Anterior cingulate cortex (tissue), 58 donors: ENCODE data around the gene RIPOR2.
A peak's percentile ranks its signal among the peaks of the same experiment; 100 is the strongest.

Experiments
- DNase-seq, 58 donors: peaks; one replicate each; lab custom pipeline; 2025; lab: John Stamatoyannopoulos, UW

RIPOR2 gene

DNA sequence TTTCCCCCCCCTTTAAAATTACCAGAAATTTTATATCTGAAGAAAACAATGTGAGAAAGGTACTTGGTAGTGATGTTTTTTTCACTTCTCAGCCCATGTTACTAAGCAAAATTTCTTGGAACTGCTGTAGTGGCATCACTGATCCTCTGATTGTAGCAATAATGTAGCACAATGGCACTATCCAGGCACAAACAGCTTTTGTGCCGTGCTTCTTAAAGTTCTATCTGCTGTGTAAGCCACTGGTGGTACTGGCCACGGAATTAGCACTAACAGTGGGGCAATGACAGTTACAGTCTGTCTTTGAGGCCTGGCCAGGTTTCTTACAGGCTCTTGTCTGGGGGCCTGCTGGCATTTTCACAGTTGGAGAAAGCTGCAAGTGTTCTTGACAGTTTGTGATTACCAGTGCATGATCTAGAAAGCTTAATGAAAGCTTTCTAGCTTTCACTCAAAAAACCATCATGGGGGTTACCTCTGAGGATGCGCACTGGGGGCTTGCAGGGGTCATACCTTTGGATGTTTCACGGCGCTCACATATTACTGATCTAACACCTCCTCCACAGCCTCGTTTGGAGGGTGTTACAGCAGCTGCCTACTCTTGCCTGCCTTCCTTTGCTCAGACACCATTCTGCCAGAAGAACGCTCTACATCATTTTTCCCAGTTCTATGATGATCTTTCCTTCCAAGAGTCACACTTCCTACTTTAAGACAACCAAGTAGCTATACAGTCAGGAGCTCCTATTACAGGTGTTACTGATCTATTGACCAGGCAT lies 78.7 kb downstream of the RIPOR2 start:
- DNase-seq = peak in 18 of 58 donors; percentile 4 to 68 (median 32)

DNA sequence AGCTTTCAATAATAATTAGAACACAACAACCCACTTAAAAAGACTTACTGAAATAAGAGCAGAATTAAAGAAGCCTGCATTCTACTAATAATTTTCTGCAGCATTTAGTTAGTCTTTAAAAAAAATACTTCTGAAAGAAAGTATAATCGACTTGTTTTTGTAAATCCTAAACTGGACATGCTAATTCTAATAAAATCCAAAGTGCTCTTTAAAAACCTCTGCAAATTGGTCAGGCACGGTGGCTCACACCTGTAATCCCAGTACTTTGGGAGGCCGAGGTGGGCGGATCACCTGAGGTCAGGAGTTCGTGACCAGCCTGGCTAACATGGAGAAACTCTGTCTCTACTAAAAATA lies 79.5 kb downstream of the RIPOR2 start:
- DNase-seq = no peak

- DNase-seq = peak in 45 of 58 donors; percentile 4 to 72 (median 26)
Measured at GRCh38 chr6:24855395-24856245, 80.1 kb downstream of the RIPOR2 start.

DNA sequence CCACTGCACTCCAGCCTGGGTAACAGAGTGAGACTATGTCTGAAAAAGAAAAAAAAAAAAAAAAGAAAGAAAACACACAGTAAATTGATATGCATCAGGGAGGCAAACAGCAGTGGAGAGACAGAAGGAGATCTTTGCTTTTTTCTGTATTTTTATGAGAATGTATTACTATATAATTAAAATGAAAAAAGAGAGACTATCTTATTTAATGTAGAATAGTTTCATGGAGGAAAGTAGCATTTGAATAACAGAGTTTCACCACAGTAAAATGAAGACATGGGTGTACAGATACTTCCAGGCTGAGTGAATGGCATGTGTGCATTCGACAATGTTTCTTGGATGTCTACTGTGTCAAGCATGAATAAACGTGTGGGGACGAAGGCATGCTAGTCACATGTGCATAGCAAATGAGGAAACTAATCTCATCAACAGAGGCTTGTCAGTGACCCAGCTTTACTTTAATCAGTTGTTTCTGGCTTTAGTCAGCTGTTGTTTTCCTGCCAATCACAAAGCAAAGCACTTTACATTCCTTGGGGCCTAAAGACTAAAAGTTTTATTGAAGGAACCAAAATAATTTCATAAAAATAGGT lies 81.6 kb downstream of the RIPOR2 start:
- no peak for DNase-seq

GRCh38 chr6:24851086-24851485 lies 84.7 kb downstream of the RIPOR2 start:
- no peak for DNase-seq

- DNase-seq = no peak
Measured at GRCh38 chr6:24849713-24850112, 86.0 kb downstream of the RIPOR2 start.

- peak in 11 of 58 donors; percentile 9 to 73 (median 33) for DNase-seq
Measured at GRCh38 chr6:24848461-24848860, 87.3 kb downstream of the RIPOR2 start.

DNA sequence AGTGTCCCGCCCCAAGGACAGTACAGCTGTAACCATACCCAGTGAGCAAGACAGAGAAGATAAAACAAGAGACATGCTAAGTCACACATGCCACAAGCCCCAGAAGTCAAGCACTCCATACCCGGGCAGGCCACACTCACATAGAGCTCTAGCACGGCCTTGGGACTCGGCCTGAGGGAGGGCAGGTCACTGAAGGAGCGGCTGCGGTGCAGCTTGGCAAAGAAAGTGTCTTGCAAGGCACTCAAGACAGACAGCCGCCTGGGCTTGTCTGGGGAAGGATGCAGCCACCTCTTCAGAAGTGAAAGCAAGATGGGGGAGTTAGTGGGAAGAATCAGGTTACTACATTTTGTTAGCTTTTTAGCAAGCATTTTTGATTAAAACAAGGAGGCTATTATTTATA lies 88.4 kb downstream of the RIPOR2 start:
- no peak for DNase-seq

DNA sequence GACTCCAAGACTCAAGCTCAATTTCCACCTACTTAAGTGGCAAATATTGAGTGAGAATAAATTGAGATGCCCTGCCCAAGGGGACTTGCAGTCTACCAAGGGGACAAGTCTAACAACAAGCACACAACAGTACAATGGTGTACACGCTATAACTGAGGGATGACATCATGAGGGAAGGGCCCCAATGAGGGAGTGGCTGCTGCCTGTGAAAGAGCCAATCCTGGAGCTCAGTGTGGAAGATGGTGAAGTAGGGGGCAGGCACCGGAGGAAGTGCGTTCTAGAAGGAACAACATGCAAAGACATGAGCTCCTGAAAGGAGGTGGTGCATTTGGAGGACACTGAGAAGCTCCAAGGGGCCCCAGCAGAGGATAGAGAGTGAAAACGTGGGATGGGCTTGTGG lies 90.2 kb downstream of the RIPOR2 start:
- DNase-seq = no peak

- DNase-seq = no peak
Measured at GRCh38 chr6:24844903-24845302, 90.9 kb downstream of the RIPOR2 start.

GRCh38 chr6:24844061-24844460 lies 91.7 kb downstream of the RIPOR2 start:
- DNase-seq = no peak

- no peak for DNase-seq
Measured at GRCh38 chr6:24840187-24840586, 95.6 kb downstream of the RIPOR2 start.

DNA sequence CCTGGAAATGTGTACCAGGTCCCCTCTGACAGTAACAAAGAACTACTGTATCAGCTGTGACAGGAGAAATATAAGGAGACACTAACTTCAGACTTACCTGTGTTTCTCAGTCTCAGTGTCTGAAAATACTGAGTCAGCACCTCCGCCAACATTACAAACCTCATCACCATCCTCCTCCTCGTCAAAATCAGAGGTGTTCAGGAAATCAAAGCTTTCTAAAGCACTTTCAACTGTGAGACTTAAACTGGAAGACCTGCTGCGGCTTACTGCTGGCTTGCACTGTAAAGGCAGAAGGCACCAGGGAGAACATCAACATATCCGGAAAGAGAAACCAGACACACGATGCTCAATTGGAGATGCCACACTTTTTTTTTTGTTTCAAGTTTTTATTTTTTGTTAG lies 96.8 kb downstream of the RIPOR2 start:
- no peak for DNase-seq

DNA sequence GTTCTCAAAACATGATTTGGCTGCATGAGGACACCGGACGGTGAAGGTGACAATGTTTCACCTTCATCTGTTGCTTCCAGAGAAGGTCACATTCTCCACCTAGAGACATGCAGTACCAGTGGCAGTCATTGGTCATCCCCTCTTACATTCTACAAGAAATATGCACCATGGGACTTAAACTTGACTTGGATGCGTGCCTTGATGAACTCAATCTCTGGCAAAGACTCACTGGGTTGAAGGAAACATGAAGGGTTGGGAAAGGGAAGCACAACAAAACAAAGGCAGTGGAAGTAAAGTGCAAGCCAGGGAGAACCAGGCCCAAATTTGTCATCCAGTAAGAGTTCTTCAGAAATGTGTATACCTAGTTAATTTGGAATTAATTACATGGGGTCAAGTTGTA lies 97.7 kb downstream of the RIPOR2 start:
- no peak for DNase-seq

- peak in 5 of 58 donors; percentile 9 to 84 (median 46) for DNase-seq
Measured at GRCh38 chr6:24836109-24836508, 99.7 kb downstream of the RIPOR2 start.

GRCh38 chr6:24833711-24834386 lies 101.9 kb downstream of the RIPOR2 start:
- DNase-seq = no peak

- no peak for DNase-seq
Measured at GRCh38 chr6:24832794-24833193, 103.0 kb downstream of the RIPOR2 start.

DNA sequence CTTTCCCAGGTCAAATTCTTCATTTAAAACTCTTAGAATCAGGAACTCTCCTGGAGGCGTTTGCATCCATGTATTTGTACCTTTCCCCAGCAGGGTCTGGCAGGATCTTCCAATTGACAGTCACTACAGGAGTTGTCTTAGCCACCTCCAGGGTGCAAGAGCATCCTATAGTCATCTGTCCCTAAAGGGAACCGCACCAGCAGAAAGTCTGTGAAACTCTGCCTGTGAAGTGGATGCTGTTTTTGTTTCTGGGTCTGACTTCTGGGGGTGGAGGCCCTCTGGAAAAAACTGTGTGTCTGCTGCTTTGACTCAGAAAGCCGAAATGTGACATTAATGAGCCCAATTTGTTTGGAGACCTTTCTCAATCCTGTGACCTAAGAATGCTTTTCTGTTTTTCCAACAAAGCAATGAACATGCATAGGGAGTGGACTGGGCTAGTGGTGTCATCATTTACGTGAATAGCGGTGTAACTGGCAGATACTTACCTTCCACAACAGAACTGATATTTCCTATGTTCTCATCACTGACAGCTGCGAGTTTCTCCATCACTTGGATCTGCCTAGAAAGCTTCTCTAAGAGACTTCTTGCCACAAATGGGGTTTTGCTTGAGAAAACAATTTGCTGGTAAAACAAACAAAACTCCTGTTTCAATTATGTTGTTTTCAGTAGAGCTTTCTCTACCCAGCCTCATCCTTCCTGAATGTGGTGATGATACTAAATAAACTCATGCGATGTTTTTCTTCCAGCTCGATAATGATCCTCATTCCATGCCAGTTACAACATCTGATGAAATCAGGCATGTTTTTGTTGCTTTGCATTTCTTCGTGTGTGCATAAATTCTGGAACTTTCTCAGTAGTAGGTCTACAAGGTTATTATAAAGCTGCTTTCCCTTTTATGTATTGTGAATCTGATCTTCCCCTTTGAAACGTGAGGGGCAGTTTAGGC lies 103.7 kb downstream of the RIPOR2 start:
- no peak for DNase-seq

- no peak for DNase-seq
Measured at GRCh38 chr6:24829657-24830056, 106.1 kb downstream of the RIPOR2 start.

GRCh38 chr6:24827970-24828369 lies 107.8 kb downstream of the RIPOR2 start:
- DNase-seq = no peak
